Stomach smooth muscle (tissue), 2 donors: ENCODE measurements around the gene PTPRM.

Experiments
- H3K27ac ChIP-seq: one replicate; pipeline ENCODE4 v1.7.0; 2013; ENCODE audit warnings: mild to moderate bottlenecking, low read length, inconsistent platforms
- H3K27me3 ChIP-seq, 2 donors: one replicate each; pipeline ENCODE4 v1.7.0; 2013; ENCODE audit warnings: low read length in 2 of 2; ENCODE audit not compliant: insufficient read depth in 2 of 2, control insufficient read depth in 1 of 2
- H3K36me3 ChIP-seq, 2 donors: one replicate each; pipeline ENCODE4 v1.7.0; 2013; ENCODE audit warnings: low read length in 2 of 2; ENCODE audit not compliant: control insufficient read depth in 2 of 2, insufficient read depth in 2 of 2
- H3K4me1 ChIP-seq: one replicate; pipeline ENCODE4 v1.7.0; 2013; ENCODE audit warnings: low read length; ENCODE audit not compliant: control insufficient read depth, insufficient read depth
- H3K4me3 ChIP-seq, 2 donors: one replicate each; pipeline ENCODE4 v1.7.0; 2013; ENCODE audit warnings: low read length in 2 of 2
- H3K9ac ChIP-seq, 2 donors: one replicate each; pipeline ENCODE4 v1.7.0; 2013; ENCODE audit warnings: low read length in 2 of 2, mild to moderate bottlenecking in 1 of 2
- H3K9me3 ChIP-seq, 2 donors: one replicate each; pipeline ENCODE4 v1.7.0; 2013; ENCODE audit warnings: low read length in 2 of 2; ENCODE audit not compliant: control insufficient read depth in 2 of 2
- donor health status: healthy.
- donor health status: Pancreatic carcinoma.

PTPRM gene

GRCh38 chr18:7567474-7568425 lies 634 bp downstream of the PTPRM start:
- Histone ChIP-seq H3K4me1 (peaks cover 11% of the 10 kb centered on the region), H3K9ac (peak overlapping the region; percentile 80 to 81), H3K4me3 (peak overlapping the region; percentile 75 to 89), H3K36me3 (no peaks in the 10 kb centered on the region), H3K9me3 (no peaks in the 10 kb centered on the region), H3K27me3 (no peaks in the 10 kb centered on the region), H3K27ac (peak overlapping the region; percentile 86)

GRCh38 chr18:7568426-7568825 lies 1.3 kb downstream of the PTPRM start:
- Histone ChIP-seq H3K4me3 (peak overlapping the region; percentile 75 to 89), H3K27me3 (no peaks in the 10 kb centered on the region), H3K9me3 (no peaks in the 10 kb centered on the region), H3K9ac (peak overlapping the region; percentile 58 to 81), H3K36me3 (no peaks in the 10 kb centered on the region), H3K27ac (peak overlapping the region; percentile 46), H3K4me1 (peaks cover 14% of the 10 kb centered on the region)

- no peak overlapping the region for H3K4me3 ChIP-seq
- peaks cover 5% of the 10 kb centered on the region for H3K4me1 ChIP-seq
- H3K9me3 ChIP-seq, result no peaks in the 10 kb centered on the region
- no peak overlapping the region for H3K27ac ChIP-seq
- H3K27me3 ChIP-seq, result no peaks in the 10 kb centered on the region
- H3K9ac ChIP-seq, result no peak overlapping the region
- no peaks in the 10 kb centered on the region for H3K36me3 ChIP-seq
Observed at GRCh38 chr18:7571626-7572025, 4.5 kb downstream of the PTPRM start.

GRCh38 chr18:7572822-7573221 lies 5.7 kb downstream of the PTPRM start:
- H3K9ac ChIP-seq, result peak overlapping the region in 1 of 2 donors; percentile 0
- H3K4me3 ChIP-seq, result peak overlapping the region in 1 of 2 donors; percentile 8
- H3K27ac ChIP-seq, result no peak overlapping the region
- H3K27me3 ChIP-seq, result no peaks in the 10 kb centered on the region
- H3K36me3 ChIP-seq, result no peaks in the 10 kb centered on the region
- no peaks in the 10 kb centered on the region for H3K9me3 ChIP-seq
- H3K4me1 ChIP-seq, result peaks cover 7% of the 10 kb centered on the region

- Histone ChIP-seq H3K27ac (no peak overlapping the region), H3K27me3 (no peaks in the 10 kb centered on the region), H3K9me3 (no peaks in the 10 kb centered on the region), H3K9ac (no peak overlapping the region), H3K4me1 (peaks cover 9% of the 10 kb centered on the region), H3K4me3 (no peak overlapping the region), H3K36me3 (no peaks in the 10 kb centered on the region)
Observed at GRCh38 chr18:7575465-7576028, 8.4 kb downstream of the PTPRM start.

GRCh38 chr18:7576077-7576476 lies 9.0 kb downstream of the PTPRM start:
- Histone ChIP-seq H3K27me3 (no peaks in the 10 kb centered on the region), H3K27ac (no peak overlapping the region), H3K9me3 (no peaks in the 10 kb centered on the region), H3K36me3 (no peaks in the 10 kb centered on the region), H3K4me1 (peaks cover 7% of the 10 kb centered on the region), H3K9ac (no peak overlapping the region), H3K4me3 (no peak overlapping the region)

- no peaks in the 10 kb centered on the region for H3K9me3 ChIP-seq
- no peak overlapping the region for H3K4me3 ChIP-seq
- H3K9ac ChIP-seq, result no peak overlapping the region
- peaks cover 7% of the 10 kb centered on the region for H3K4me1 ChIP-seq
- no peak overlapping the region for H3K27ac ChIP-seq
- no peaks in the 10 kb centered on the region for H3K27me3 ChIP-seq
- no peaks in the 10 kb centered on the region for H3K36me3 ChIP-seq
Observed at GRCh38 chr18:7576685-7577084, 9.6 kb downstream of the PTPRM start.

- Histone ChIP-seq H3K4me3 (no peak overlapping the region), H3K27me3 (no peaks in the 10 kb centered on the region), H3K27ac (no peak overlapping the region), H3K9ac (no peak overlapping the region), H3K9me3 (no peaks in the 10 kb centered on the region), H3K36me3 (no peaks in the 10 kb centered on the region), H3K4me1 (peaks cover 7% of the 10 kb centered on the region)
Observed at GRCh38 chr18:7577706-7578105, 10.6 kb downstream of the PTPRM start.

GRCh38 chr18:7579176-7579917 lies 12.2 kb downstream of the PTPRM start:
- no peaks in the 10 kb centered on the region for H3K9me3 ChIP-seq
- no peak overlapping the region for H3K9ac ChIP-seq
- no peaks in the 10 kb centered on the region for H3K27me3 ChIP-seq
- H3K27ac ChIP-seq, result no peak overlapping the region
- no peak overlapping the region for H3K4me3 ChIP-seq
- H3K4me1 ChIP-seq, result peaks cover 4% of the 10 kb centered on the region
- no peaks in the 10 kb centered on the region for H3K36me3 ChIP-seq

GRCh38 chr18:7579918-7580542 lies 12.9 kb downstream of the PTPRM start:
- Histone ChIP-seq H3K4me1 (peaks cover 9% of the 10 kb centered on the region), H3K9ac (no peak overlapping the region), H3K27me3 (no peaks in the 10 kb centered on the region), H3K27ac (no peak overlapping the region), H3K4me3 (no peak overlapping the region), H3K9me3 (no peaks in the 10 kb centered on the region), H3K36me3 (no peaks in the 10 kb centered on the region)
